HG03097 (cell line): Measurements from ENCODE around the gene TAGLN3.

Experiments
- ATAC-seq: cut with Tn5 transposase; IDR thresholded peaks from one replicate; pipeline ENCODE4 v1.9.1; 2021; ENCODE audit not compliant: unreplicated experiment, low FRiP score

TAGLN3 gene

DNA sequence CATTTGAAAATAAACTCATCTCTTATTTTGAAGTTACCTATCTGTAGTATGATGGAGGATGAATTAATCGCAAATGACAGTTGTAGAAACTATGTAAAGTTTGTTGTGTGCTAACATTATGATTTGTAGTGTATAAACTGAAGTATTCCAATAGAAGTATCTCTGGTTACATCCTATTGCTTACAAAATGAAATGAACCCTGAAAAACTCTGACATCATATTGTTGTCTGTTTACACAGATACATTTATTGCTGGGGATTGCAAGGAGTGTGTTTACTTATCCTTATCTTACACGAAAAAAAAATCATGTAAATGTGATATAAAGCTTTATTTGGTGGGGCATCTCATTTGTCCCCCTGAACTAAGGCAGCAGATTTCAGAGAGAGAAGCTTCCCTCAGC is 22.5 kb upstream of the TAGLN3 start:
- ATAC-seq, result no peak

- ATAC-seq, result peak; percentile 96
Observed at GRCh38 chr3:111978583-111979433, 19.9 kb upstream of the TAGLN3 start, which contains the start of gene ABHD10. Gene ABHD10 (plus strand): TSS chr3:111979026. CDS start chr3:111979062, 36 bp downstream.

DNA sequence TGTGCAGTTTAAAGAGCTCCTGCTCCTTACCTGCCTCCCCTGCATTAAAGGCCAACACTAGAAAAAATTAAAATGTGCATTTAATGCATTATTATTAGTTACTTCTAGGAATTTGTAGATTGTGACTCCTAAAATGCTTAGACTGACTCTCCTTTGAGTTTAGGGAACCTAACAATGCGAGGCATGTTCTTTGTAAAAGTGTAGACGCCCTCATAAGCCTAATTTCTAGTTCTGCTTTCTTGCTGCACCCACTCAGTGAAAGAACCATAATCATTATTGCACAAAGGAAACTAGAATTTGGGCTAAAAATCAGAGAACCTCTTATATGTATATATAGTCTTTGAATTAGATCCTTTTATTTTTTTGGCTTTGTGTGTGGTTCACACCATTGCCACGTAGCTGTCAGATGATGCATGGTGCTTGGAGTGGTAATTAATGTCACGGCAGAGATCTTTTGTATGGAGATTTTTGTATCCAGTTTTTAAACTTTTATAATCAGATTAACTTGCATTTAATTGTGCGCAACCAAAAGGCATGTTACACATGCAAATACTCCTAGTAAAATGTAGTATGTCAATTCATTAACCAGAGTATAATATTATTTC is 19.2 kb upstream of the TAGLN3 start:
- ATAC-seq, result peak; percentile 22

DNA sequence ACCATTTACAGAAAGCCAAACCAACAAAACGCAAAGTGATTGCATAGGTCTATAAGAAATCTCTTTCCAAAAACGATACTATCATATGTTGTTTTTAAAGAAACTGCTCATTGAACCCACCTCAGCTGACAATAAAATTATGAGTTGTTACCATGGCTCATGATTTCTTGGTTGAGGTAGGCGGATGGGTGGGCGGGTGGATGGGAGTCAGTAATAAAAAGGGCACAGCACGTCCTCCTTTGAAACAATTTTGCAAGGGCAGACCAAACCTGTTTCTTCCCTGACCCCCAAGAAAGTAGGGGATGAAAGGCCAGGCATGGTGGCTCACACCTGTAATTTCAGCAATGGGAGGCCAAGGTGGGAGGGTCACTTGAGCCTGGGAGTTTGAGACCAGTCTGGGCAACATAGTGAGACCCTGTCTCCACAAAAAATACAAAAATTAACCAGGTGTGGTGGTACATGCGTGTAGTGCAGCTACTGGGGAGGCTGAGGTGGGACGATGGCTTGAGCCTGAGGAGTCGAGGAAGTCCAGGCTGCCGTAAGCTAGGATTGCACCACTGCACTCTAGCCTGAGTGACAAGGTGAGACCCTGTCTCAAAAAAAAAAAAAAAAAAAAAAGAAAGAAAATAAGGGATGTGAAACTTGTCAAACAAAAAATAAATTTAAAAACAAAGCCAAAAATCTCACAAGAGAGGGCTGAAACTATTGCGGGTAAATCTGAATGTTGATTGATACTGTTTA is 17.8 kb upstream of the TAGLN3 start:
- no peak for ATAC-seq

- ATAC-seq, result no peak
Observed at GRCh38 chr3:111981457-111981763, 17.3 kb upstream of the TAGLN3 start.

GRCh38 chr3:111984636-111985298 is 14.0 kb upstream of the TAGLN3 start:
- no peak for ATAC-seq

DNA sequence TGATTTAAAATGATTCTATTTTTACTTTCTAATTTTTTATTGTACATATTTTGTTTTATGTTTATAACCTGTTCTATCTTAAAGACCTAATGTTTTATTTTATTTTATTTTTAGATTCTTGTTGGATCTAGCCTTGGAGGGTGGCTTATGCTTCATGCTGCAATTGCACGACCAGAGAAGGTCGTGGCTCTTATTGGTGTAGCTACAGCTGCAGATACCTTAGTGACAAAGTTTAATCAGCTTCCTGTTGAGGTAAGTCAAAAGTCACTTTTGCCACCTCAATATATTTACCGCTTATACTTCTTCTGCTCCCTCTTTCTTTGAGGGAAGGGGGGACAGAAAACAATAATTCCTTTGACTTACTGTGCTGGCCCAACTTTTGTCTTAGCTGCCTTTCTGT is 11.9 kb upstream of the TAGLN3 start:
- no peak for ATAC-seq

DNA sequence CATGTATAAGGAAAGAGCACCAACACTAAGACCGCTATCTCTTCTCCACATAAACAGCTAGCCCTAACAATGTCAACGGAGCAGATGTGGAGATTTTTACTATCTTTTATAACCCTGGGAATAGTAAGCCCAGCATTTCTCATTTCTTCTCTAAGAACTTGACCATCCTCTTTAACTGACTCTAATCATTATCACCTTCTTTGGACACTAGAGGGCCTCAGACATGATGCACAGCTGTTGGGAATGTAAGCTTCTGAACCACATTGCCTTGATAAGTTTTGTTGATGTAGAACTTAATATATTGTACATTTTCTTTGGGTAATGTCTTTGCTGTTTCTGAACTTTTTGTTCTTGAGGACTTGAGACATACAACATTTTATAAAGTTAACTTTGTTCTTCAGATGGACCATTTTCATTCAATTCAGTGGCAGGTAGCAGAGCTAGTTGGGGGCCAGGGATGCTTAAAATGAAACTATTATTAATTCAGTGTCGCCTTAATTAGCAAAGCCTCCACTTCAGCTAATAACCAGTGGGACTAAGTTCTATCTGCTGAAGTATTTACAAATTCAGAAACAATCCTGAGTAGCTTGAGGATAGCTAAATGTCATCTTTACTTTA is 9.6 kb upstream of the TAGLN3 start:
- no peak for ATAC-seq

GRCh38 chr3:111993038-111993437 is 5.7 kb upstream of the TAGLN3 start:
- no peak for ATAC-seq

- no peak for ATAC-seq
Observed at GRCh38 chr3:111999484-112000324, 982 bp downstream of the TAGLN3 start.

GRCh38 chr3:112000367-112000771 is 1.6 kb downstream of the TAGLN3 start:
- ATAC-seq, result no peak

GRCh38 chr3:112000966-112001365 is 2.2 kb downstream of the TAGLN3 start:
- ATAC-seq, result no peak

DNA sequence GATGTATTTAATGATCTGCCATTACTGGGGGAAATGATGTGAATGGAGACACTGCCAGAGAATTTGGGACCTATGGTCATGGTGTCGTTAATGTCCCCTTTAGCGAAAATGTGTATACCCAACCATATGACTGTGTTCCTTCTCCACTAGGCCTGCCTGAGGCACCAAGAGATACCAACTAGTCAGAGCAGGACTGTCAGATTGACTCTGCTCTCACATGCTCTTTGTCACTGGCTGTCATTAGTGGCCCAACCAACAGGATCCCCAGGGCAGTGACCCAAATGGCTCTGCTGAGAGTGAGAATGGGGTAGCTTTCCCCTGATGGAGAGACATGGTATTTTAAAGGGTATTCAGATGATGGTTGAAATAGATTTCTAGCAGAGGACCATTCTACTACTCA is 2.8 kb downstream of the TAGLN3 start:
- no peak for ATAC-seq

GRCh38 chr3:112002096-112002971 is 3.6 kb downstream of the TAGLN3 start:
- no peak for ATAC-seq

GRCh38 chr3:112003321-112004080 is 4.8 kb downstream of the TAGLN3 start:
- no peak for ATAC-seq

- ATAC-seq, result no peak
Observed at GRCh38 chr3:112004187-112004586, 5.5 kb downstream of the TAGLN3 start.

DNA sequence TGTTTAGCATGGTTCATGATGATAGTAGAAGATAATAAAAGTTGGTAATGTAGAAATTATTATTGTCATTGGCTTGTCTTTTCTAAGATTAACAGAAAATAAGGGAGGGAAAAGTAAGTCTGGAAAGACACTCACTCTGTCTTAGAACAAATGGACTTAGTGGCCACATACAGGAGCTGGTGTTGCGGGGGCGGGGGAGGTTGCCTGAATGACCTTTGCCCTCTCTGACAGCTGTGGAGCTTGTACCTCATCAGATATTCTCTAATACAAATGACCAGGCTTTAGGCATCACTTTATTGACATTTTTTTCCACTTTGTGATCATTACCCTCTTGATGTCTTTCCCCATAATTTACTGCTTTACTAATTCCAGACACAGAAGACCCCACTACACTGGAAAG is 5.9 kb downstream of the TAGLN3 start:
- ATAC-seq, result no peak

DNA sequence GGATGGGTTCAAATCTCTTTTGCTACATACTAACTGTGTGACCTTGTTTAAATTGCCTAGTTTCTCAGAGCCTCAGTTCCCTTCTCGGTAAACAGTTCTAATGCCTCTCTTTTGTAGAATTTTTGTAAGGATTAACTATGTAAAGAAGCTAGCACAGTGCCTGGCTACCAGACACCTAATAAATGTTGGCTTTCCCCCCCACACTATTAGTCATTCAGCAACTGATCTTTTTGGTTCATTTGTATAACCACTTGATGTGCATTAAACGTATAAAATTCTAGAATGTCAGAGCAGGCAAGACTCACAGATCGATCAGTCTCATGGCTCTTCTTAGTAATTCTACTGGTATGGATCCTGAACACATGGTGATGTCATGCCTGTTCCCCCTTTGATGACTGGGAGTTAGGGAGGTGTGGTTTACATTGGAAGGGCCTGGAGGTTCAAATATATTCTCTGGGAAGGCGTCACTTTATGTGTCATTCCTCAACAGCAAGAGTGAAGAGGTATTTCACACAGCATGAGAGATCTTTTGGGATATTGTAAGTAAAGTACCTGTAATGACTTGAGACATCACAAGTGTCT is 6.5 kb downstream of the TAGLN3 start:
- no peak for ATAC-seq
